Tibial nerve (tissue), 4 donors: ENCODE measurements around the gene EYS. TPM values are rescaled to one million over a fixed set of nuclear protein-coding genes. Genes with fewer than 3 reads are reported as not detected.
"Not testable (repeated sequence)": the region's sequence is repeated elsewhere in the genome, so short reads cannot be mapped to it uniquely, and the experiment has no call there.

Source experiments
- DNase-seq, 2 donors: peaks; one replicate each; pipeline ENCODE4 v3.0.0-alpha.2; 2019; ENCODE audit warnings: low spot score in 2 of 2
- H3K27ac ChIP-seq, 4 donors: fragments of 200-600 bp; sonication (generic) in 3 of 4; one replicate each; pipeline ENCODE4 v1.5.1; 2017 to 2019; ENCODE audit warnings: mild to moderate bottlenecking in 1 of 4
- H3K27me3 ChIP-seq, 2 donors: fragments of 200-600 bp; sonication (generic) in 1 of 2; one replicate each; pipeline versions ENCODE4 v1.5.1 to v1.6.0; 2017 to 2019
- H3K36me3 ChIP-seq, 3 donors: fragments of 200-600 bp; sonication (generic); one replicate each; pipeline ENCODE4 v1.5.1; 2018 to 2019
- H3K4me1 ChIP-seq, 4 donors: fragments of 200-600 bp; sonication (generic) in 3 of 4; one replicate each; pipeline ENCODE4 v1.5.1; 2017 to 2019
- H3K4me3 ChIP-seq, 4 donors: fragments of 200-600 bp; sonication (generic) in 3 of 4; one replicate each; pipeline ENCODE4 v1.5.1; 2017 to 2019; ENCODE audit warnings: mild to moderate bottlenecking in 1 of 4, moderate library complexity in 1 of 4
- H3K9me3 ChIP-seq, 4 donors: fragments of 200-600 bp; sonication (generic) in 3 of 4; one replicate each; pipeline ENCODE4 v1.5.1; 2017 to 2019
- EP300 ChIP-seq, 2 donors: sonication (generic); formaldehyde crosslinking; IDR thresholded peaks; one replicate each; pipeline ENCODE4 v1.6.1; 2017; ENCODE audit warnings: antibody characterized with exemption in 2 of 2, mild to moderate bottlenecking in 1 of 2
- POLR2A ChIP-seq, 2 donors: fragments of 450-650 bp; IDR thresholded peaks; one replicate each; pipeline ENCODE4 v1.6.1; 2017; ENCODE audit warnings: antibody characterized with exemption in 2 of 2, mild to moderate bottlenecking in 2 of 2, moderate library complexity in 2 of 2
- WGBS, 2 donors: methylation state at CpG; one replicate each; pipeline ENCODE4 v1.1.5; 2018; 5-methylcytosine and 5-hydroxymethylcytosine counted together
- total RNA-seq, 4 donors: library from RNA; depleted of rRNA; stranded (reverse); fragments of >200 nt; gene quantifications; one replicate each; pipeline ENCODE4 v1.1.0, GENCODE V29; 2016
- TF ChIP-seq, protein P1 (sequence below), 5 experiments: fragments of 200-600 bp in 3 of 5; fragments of 450-650 bp in 2 of 5; sonication (generic) in 3 of 5; IDR thresholded peaks; one replicate each; pipeline ENCODE4 v1.5.1; 2016 to 2019; ENCODE audit warnings: antibody characterized with exemption in 5 of 5, mild to moderate bottlenecking in 3 of 5, moderate library complexity in 2 of 5

The EYS gene
- total RNA-seq, 4 donors from 2014 or later: under 0.01 to 4.5 (median 0.39) TPM; not detected in 1

DNA sequence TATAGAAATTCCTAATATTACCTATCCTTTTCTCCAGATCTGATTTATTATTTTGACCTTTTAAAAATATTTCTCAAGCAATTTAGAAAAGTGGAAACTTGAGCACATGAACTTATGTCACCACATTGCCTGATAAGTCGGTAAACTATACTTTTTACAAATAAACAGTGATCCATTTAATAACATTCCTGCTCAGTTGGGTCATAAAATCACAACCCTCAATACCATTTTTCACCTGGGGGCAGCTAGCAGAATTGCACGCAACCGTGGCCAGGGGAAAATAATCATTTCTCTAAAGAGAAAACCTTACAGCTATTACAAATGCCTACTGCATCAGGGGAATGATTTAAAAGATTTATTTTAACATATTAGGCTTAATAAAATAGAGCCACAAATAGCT, 1456.9 kb downstream of the EYS start:
- Histone ChIP-seq H3K36me3 (no peaks in the 10 kb centered on the region), H3K4me3 (no peak overlapping the region), H3K4me1 (no peaks in the 10 kb centered on the region), H3K27me3 (no peaks in the 10 kb centered on the region), H3K27ac (no peak overlapping the region), H3K9me3 (no peaks in the 10 kb centered on the region)
- DNase-seq: no peak
- WGBS, 2 donors: 64 to 67% methylated on average over 3 of the region's 3 CpGs
- no peak for TF ChIP-seq EP300 (IDR thresholded peaks at IDR 0.05)

GRCh38 chr6:64249115-64249514, 1457.9 kb downstream of the EYS start:
- H3K9me3 ChIP-seq: no peaks in the 10 kb centered on the region

GRCh38 chr6:64243618-64244017, 1463.4 kb downstream of the EYS start:
- no peak overlapping the region for H3K27ac ChIP-seq
- H3K27me3 ChIP-seq: no peaks in the 10 kb centered on the region
- DNase-seq: no peak
- no peaks in the 10 kb centered on the region for H3K9me3 ChIP-seq
- no peaks in the 10 kb centered on the region for H3K4me1 ChIP-seq
- no peak overlapping the region for H3K4me3 ChIP-seq
- no peaks in the 10 kb centered on the region for H3K36me3 ChIP-seq
- TF ChIP-seq, protein P1, sequence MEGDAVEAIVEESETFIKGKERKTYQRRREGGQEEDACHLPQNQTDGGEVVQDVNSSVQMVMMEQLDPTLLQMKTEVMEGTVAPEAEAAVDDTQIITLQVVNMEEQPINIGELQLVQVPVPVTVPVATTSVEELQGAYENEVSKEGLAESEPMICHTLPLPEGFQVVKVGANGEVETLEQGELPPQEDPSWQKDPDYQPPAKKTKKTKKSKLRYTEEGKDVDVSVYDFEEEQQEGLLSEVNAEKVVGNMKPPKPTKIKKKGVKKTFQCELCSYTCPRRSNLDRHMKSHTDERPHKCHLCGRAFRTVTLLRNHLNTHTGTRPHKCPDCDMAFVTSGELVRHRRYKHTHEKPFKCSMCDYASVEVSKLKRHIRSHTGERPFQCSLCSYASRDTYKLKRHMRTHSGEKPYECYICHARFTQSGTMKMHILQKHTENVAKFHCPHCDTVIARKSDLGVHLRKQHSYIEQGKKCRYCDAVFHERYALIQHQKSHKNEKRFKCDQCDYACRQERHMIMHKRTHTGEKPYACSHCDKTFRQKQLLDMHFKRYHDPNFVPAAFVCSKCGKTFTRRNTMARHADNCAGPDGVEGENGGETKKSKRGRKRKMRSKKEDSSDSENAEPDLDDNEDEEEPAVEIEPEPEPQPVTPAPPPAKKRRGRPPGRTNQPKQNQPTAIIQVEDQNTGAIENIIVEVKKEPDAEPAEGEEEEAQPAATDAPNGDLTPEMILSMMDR (IDR thresholded peaks at IDR 0.05): no peak
- TF ChIP-seq EP300 (IDR thresholded peaks at IDR 0.05) (no peak), POLR2A (IDR thresholded peaks at IDR 0.05) (no peak)

More at GRCh38 chr6:64249115-64249514, 1457.9 kb downstream of the EYS start:
- Histone ChIP-seq H3K4me1 (no peaks in the 10 kb centered on the region), H3K27ac (no peak overlapping the region), H3K27me3 (no peaks in the 10 kb centered on the region), H3K4me3 (no peak overlapping the region), H3K36me3 (no peaks in the 10 kb centered on the region)
- no peak for DNase-seq
- TF ChIP-seq, protein P1 (IDR thresholded peaks at IDR 0.05): no peak
- TF ChIP-seq EP300 (IDR thresholded peaks at IDR 0.05) (no peak), POLR2A (IDR thresholded peaks at IDR 0.05) (no peak)
- WGBS, 2 donors: 44 to 72% methylated on average over 1 of the region's 1 CpG

DNA sequence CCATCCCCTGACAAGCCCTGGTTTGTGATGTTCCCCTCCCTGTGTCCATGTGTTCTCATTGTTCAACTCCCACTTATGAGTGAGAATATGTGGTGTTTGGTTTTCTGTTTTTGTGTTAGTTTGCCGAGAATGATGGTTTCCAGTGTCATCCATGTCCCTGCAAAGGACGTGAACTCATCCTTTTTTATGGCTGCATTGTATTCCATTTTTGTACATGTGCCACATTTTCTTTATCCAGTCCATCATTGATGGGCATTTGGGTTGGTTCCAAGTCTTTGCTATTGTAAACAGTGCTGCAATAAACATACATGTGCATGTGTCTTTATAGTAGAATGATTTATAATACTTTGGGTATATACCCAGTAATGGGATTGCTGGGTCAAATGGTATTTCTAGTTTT, 1468.1 kb downstream of the EYS start:
- not testable (repeated sequence) for H3K36me3 ChIP-seq, H3K4me1 ChIP-seq, DNase-seq, H3K9me3 ChIP-seq, H3K4me3 ChIP-seq, H3K27ac ChIP-seq, H3K27me3 ChIP-seq
- WGBS, 2 donors: 92 to 93% methylated on average over 2 of the region's 2 CpGs

DNA sequence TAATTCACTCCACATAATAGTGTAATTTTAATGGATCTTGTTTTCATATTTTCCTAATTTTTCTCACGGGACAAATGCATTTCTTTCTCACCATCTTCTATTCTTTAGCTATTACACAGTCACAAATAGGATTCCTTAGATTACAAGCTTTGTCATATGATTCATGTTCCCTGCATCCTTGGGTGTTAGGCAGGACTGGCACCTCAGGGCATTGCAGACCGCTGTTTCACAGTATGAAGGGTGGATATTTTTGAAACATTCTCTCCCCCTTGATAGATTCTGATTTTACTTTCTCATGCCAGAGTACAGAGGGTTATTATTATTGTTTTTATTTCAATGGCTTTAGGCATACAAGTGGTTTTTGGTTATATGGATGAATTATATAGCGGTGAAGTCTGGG, 1469.0 kb downstream of the EYS start:
- H3K4me3 ChIP-seq: no peak overlapping the region
- 69 to 80% methylated on average over 3 of the region's 3 CpGs for WGBS, 2 donors
- no peaks in the 10 kb centered on the region for H3K36me3 ChIP-seq
- H3K27me3 ChIP-seq: no peaks in the 10 kb centered on the region
- no peak for TF ChIP-seq POLR2A (IDR thresholded peaks at IDR 0.05)
- no peaks in the 10 kb centered on the region for H3K9me3 ChIP-seq
- no peak overlapping the region for H3K27ac ChIP-seq
- no peaks in the 10 kb centered on the region for H3K4me1 ChIP-seq
- no peak for DNase-seq

- no peaks in the 10 kb centered on the region for H3K9me3 ChIP-seq
- no peak overlapping the region for H3K27ac ChIP-seq
- peaks cover 0 to 3% (median 0%) of the 10 kb centered on the region in 4 donors for H3K4me1 ChIP-seq
- WGBS, 2 donors: 58 to 59% methylated on average over 3 of the region's 3 CpGs
- no peaks in the 10 kb centered on the region for H3K27me3 ChIP-seq
- no peaks in the 10 kb centered on the region for H3K36me3 ChIP-seq
- no peak overlapping the region for H3K4me3 ChIP-seq
- TF ChIP-seq POLR2A (IDR thresholded peaks at IDR 0.05): no peak
- TF ChIP-seq EP300 (IDR thresholded peaks at IDR 0.05): no peak
- TF ChIP-seq, protein P1 (IDR thresholded peaks at IDR 0.05): no peak
- no peak for DNase-seq
Measured at GRCh38 chr6:64233746-64234145, 1473.3 kb downstream of the EYS start.

GRCh38 chr6:64231928-64232327, 1475.1 kb downstream of the EYS start:
- Histone ChIP-seq H3K4me1 (peaks cover 0 to 3% (median 0%) of the 10 kb centered on the region in 4 donors), H3K4me3 (no peak overlapping the region), H3K27me3 (no peaks in the 10 kb centered on the region), H3K27ac (no peak overlapping the region), H3K9me3 (no peaks in the 10 kb centered on the region), H3K36me3 (no peaks in the 10 kb centered on the region)
- no peak for TF ChIP-seq EP300 (IDR thresholded peaks at IDR 0.05)
- TF ChIP-seq, protein P1 (IDR thresholded peaks at IDR 0.05): no peak
- no peak for TF ChIP-seq POLR2A (IDR thresholded peaks at IDR 0.05)
- 68 to 71% methylated on average over 4 of the region's 4 CpGs for WGBS, 2 donors
- no peak for DNase-seq
